ENCODE results near the gene NPFF.
A peak's percentile ranks its signal among the peaks of the same experiment; 100 is the strongest.
"Not testable (repeated sequence)": the region's sequence is repeated elsewhere in the genome, so short reads cannot be mapped to it uniquely, and the experiment has no call there.

Gene NPFF

GRCh38 chr12:53506881-53507602 lies at the start of gene NPFF:
TSS of gene NPFF (minus strand) at chr12:53507484. CDS start at chr12:53507474, 10 bp downstream.
- H3K4me1 Mint-ChIP-seq (ENCODE audit: low read depth) = peaks cover 12% of the 10 kb centered on the region
- H3K27ac Mint-ChIP-seq = no peak within 1 kb of the TSS
- H3K36me3 Mint-ChIP-seq = no peaks in the 10 kb centered on the region
- H3K27me3 Mint-ChIP-seq = no peaks in the 10 kb centered on the region
- H3K4me3 Mint-ChIP-seq = no peak within 1 kb of the TSS
- no peaks in the 10 kb centered on the region for H3K9me3 Mint-ChIP-seq (ENCODE audit: low read depth)

GRCh38 chr12:53552361-53553327 lies 45.4 kb upstream of the NPFF start:
- H3K4me1 Mint-ChIP-seq (ENCODE audit: low read depth) = peaks cover 17% of the 10 kb centered on the region
- no peak overlapping the region for H3K4me3 Mint-ChIP-seq
- no peak overlapping the region for H3K27ac Mint-ChIP-seq
- H3K9me3 Mint-ChIP-seq (ENCODE audit: low read depth) = no peaks in the 10 kb centered on the region
- H3K36me3 Mint-ChIP-seq = no peaks in the 10 kb centered on the region
- no peaks in the 10 kb centered on the region for H3K27me3 Mint-ChIP-seq

- peaks cover 15% of the 10 kb centered on the region for H3K4me1 Mint-ChIP-seq (ENCODE audit: low read depth)
- H3K36me3 Mint-ChIP-seq = no peaks in the 10 kb centered on the region
- H3K9me3 Mint-ChIP-seq (ENCODE audit: low read depth) = no peaks in the 10 kb centered on the region
- no peak overlapping the region for H3K4me3 Mint-ChIP-seq
- H3K27me3 Mint-ChIP-seq = no peaks in the 10 kb centered on the region
- no peak overlapping the region for H3K27ac Mint-ChIP-seq
These were observed 44.6 kb upstream of the NPFF start for GRCh38 chr12:53551889-53552291.

- Mint-ChIP-seq H3K4me3 (no peak overlapping the region), H3K36me3 (no peaks in the 10 kb centered on the region), H3K27ac (no peak overlapping the region), H3K4me1 (ENCODE audit: low read depth) (peaks cover 15% of the 10 kb centered on the region), H3K27me3 (no peaks in the 10 kb centered on the region), H3K9me3 (ENCODE audit: low read depth) (no peaks in the 10 kb centered on the region)
These were observed 43.3 kb upstream of the NPFF start for GRCh38 chr12:53550595-53550994.

- not testable (repeated sequence) for H3K27ac Mint-ChIP-seq
These were observed 42.8 kb upstream of the NPFF start for GRCh38 chr12:53550131-53550530.

GRCh38 chr12:53548354-53548753 lies 41.1 kb upstream of the NPFF start:
- H3K9me3 Mint-ChIP-seq (ENCODE audit: low read depth); H3K4me3 Mint-ChIP-seq; H3K36me3 Mint-ChIP-seq; H3K27me3 Mint-ChIP-seq; H3K27ac Mint-ChIP-seq: not testable (repeated sequence)
- peaks cover 26% of the 10 kb centered on the region for H3K4me1 Mint-ChIP-seq (ENCODE audit: low read depth)

More at GRCh38 chr12:53550131-53550530, 42.8 kb upstream of the NPFF start:
- H3K9me3 Mint-ChIP-seq (ENCODE audit: low read depth); H3K27me3 Mint-ChIP-seq; H3K4me3 Mint-ChIP-seq; H3K36me3 Mint-ChIP-seq: not testable (repeated sequence)
- H3K4me1 Mint-ChIP-seq (ENCODE audit: low read depth) = peaks cover 15% of the 10 kb centered on the region

GRCh38 chr12:53543539-53543938 lies 36.3 kb upstream of the NPFF start:
- peak overlapping the region; percentile 9 for H3K27ac Mint-ChIP-seq
- no peaks in the 10 kb centered on the region for H3K27me3 Mint-ChIP-seq
- H3K4me1 Mint-ChIP-seq (ENCODE audit: low read depth) = peaks cover 13% of the 10 kb centered on the region
- no peaks in the 10 kb centered on the region for H3K36me3 Mint-ChIP-seq
- no peak overlapping the region for H3K4me3 Mint-ChIP-seq
- no peaks in the 10 kb centered on the region for H3K9me3 Mint-ChIP-seq (ENCODE audit: low read depth)

GRCh38 chr12:53539526-53539925 lies 32.2 kb upstream of the NPFF start:
- peaks cover under 1% of the 10 kb centered on the region for H3K36me3 Mint-ChIP-seq
- peaks cover 11% of the 10 kb centered on the region for H3K4me1 Mint-ChIP-seq (ENCODE audit: low read depth)
- no peak overlapping the region for H3K27ac Mint-ChIP-seq
- H3K27me3 Mint-ChIP-seq = no peaks in the 10 kb centered on the region
- H3K4me3 Mint-ChIP-seq = no peak overlapping the region
- no peaks in the 10 kb centered on the region for H3K9me3 Mint-ChIP-seq (ENCODE audit: low read depth)

- Mint-ChIP-seq H3K4me1 (ENCODE audit: low read depth) (peaks cover under 1% of the 10 kb centered on the region), H3K9me3 (ENCODE audit: low read depth) (no peaks in the 10 kb centered on the region), H3K27ac (no peak overlapping the region), H3K27me3 (no peaks in the 10 kb centered on the region), H3K4me3 (no peak overlapping the region), H3K36me3 (peaks cover 3% of the 10 kb centered on the region)
These were observed 31.0 kb upstream of the NPFF start for GRCh38 chr12:53538209-53538689.

- Mint-ChIP-seq H3K27me3 (no peaks in the 10 kb centered on the region), H3K4me3 (no peak overlapping the region), H3K9me3 (ENCODE audit: low read depth) (no peaks in the 10 kb centered on the region), H3K27ac (no peak overlapping the region), H3K36me3 (peaks cover 7% of the 10 kb centered on the region), H3K4me1 (ENCODE audit: low read depth) (no peaks in the 10 kb centered on the region)
These were observed 29.7 kb upstream of the NPFF start for GRCh38 chr12:53536962-53537361.

- H3K27me3 Mint-ChIP-seq = no peaks in the 10 kb centered on the region
- H3K27ac Mint-ChIP-seq = no peak overlapping the region
- H3K4me1 Mint-ChIP-seq (ENCODE audit: low read depth) = no peaks in the 10 kb centered on the region
- H3K4me3 Mint-ChIP-seq = no peak overlapping the region
- no peaks in the 10 kb centered on the region for H3K9me3 Mint-ChIP-seq (ENCODE audit: low read depth)
- peaks cover 9% of the 10 kb centered on the region for H3K36me3 Mint-ChIP-seq
These were observed 26.2 kb upstream of the NPFF start for GRCh38 chr12:53533471-53533870.

- Mint-ChIP-seq H3K36me3 (peaks cover 9% of the 10 kb centered on the region), H3K4me1 (ENCODE audit: low read depth) (no peaks in the 10 kb centered on the region), H3K4me3 (no peak overlapping the region), H3K27ac (no peak overlapping the region), H3K27me3 (no peaks in the 10 kb centered on the region), H3K9me3 (ENCODE audit: low read depth) (no peaks in the 10 kb centered on the region)
These were observed 25.5 kb upstream of the NPFF start for GRCh38 chr12:53532524-53533445.

- no peak overlapping the region for H3K4me3 Mint-ChIP-seq
- no peak overlapping the region for H3K27ac Mint-ChIP-seq
- no peaks in the 10 kb centered on the region for H3K27me3 Mint-ChIP-seq
- no peaks in the 10 kb centered on the region for H3K9me3 Mint-ChIP-seq (ENCODE audit: low read depth)
- no peaks in the 10 kb centered on the region for H3K4me1 Mint-ChIP-seq (ENCODE audit: low read depth)
- peaks cover 9% of the 10 kb centered on the region for H3K36me3 Mint-ChIP-seq
These were observed 24.7 kb upstream of the NPFF start for GRCh38 chr12:53532021-53532420.

- Mint-ChIP-seq H3K9me3 (ENCODE audit: low read depth) (no peaks in the 10 kb centered on the region), H3K4me3 (no peak overlapping the region), H3K27ac (no peak overlapping the region), H3K4me1 (ENCODE audit: low read depth) (no peaks in the 10 kb centered on the region), H3K36me3 (peaks cover 9% of the 10 kb centered on the region), H3K27me3 (no peaks in the 10 kb centered on the region)
These were observed 23.6 kb upstream of the NPFF start for GRCh38 chr12:53530920-53531319.

Data from activated naive CD8-positive, alpha-beta T cell (primary cell).